ENCODE data around the gene STMN3. TPM values are rescaled to one million over a fixed set of nuclear protein-coding genes. Genes with fewer than 3 reads are reported as not detected.

The STMN3 gene
- total and polyA plus RNA-seq, 2 donors from 2014 or later: 20.6 to 84.9 TPM

DNA sequence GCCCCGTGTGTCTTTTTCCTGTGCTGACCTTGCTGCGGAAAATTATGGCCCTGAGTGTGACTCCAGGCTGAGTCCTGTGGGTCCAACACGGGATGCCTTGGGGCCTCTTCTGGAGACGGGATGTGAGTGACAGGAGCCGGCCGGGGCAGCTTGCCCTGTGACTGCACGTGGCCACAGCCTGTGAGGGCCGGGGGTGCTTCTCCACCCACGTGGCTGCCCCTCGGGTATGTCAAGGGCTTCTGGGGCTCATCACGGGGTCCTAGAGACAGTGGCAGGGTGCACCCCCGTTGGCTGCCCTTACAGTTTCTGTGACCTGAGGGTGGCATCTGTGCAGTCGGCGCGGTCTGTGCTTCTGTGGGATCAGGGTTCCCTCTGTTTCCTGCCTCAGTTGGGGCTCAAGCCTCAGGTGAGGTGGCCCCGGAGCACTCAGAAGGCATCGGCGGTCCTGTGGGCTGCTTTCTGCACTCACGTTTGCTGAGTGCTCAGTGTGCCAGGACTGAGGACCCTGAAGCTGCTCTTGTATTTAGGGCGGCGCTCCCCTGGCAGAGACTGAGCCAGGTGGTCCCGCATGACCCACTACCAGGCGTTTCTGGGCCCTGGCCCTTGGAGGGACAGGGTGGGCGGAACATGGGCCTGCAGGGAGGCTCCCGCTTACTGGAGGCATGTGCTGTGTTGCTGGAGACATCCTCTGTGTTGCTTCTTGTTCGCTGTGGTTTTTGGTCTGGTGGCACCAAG is 10.3 kb upstream of the STMN3 start:
- intact Hi-C loops (cut with DNase I): no loop called here
- no peak for DNase-seq

DNA sequence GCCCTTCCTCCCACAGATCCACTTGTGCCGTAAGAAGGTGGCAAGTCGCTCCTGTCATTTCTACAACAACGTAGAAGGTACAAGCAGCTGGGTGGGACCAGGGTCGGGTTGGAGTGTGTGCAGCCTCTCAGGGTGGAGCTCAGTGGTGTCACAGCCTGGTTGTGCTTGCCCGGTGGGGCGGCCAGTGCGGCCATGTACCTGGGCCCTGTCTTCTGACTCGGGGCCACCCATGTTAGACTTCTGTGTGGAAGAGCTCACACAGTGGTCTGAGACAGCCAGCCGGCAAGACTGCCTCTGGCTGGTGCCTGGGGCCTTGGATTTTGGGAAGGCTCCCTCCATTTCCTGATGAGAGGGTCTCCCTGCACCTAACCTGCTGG is 9.6 kb upstream of the STMN3 start:
- TF ChIP-seq, protein P1, sequence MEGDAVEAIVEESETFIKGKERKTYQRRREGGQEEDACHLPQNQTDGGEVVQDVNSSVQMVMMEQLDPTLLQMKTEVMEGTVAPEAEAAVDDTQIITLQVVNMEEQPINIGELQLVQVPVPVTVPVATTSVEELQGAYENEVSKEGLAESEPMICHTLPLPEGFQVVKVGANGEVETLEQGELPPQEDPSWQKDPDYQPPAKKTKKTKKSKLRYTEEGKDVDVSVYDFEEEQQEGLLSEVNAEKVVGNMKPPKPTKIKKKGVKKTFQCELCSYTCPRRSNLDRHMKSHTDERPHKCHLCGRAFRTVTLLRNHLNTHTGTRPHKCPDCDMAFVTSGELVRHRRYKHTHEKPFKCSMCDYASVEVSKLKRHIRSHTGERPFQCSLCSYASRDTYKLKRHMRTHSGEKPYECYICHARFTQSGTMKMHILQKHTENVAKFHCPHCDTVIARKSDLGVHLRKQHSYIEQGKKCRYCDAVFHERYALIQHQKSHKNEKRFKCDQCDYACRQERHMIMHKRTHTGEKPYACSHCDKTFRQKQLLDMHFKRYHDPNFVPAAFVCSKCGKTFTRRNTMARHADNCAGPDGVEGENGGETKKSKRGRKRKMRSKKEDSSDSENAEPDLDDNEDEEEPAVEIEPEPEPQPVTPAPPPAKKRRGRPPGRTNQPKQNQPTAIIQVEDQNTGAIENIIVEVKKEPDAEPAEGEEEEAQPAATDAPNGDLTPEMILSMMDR (IDR thresholded peaks at IDR 0.05; ENCODE audit: borderline replicate concordance, extremely low read depth, insufficient read depth): no peak
- H3K36me3 ChIP-seq (ENCODE audit: control insufficient read depth in 2 of 3, insufficient read depth in 3 of 3, low read length in 3 of 3): peaks cover 0 to 14% (median 11%) of the 10 kb centered on the region in 3 donors
- intact Hi-C loops (cut with DNase I): no loop called here

More for the DNA sequence above, 10.3 kb upstream of the STMN3 start:
- no peak for FAIRE-seq
- H3K4me1 ChIP-seq (ENCODE audit: control insufficient read depth in 2 of 3, insufficient read depth in 2 of 3, low read depth in 1 of 3, low read length in 3 of 3): peaks cover 0 to 8% (median 0%) of the 10 kb centered on the region in 3 donors
- TF ChIP-seq, protein P1 (IDR thresholded peaks at IDR 0.05; ENCODE audit: borderline replicate concordance, extremely low read depth, insufficient read depth): no peak
- peaks cover 0 to 14% (median 11%) of the 10 kb centered on the region in 3 donors for H3K36me3 ChIP-seq (ENCODE audit: control insufficient read depth in 2 of 3, insufficient read depth in 3 of 3, low read length in 3 of 3)
- H3K27ac ChIP-seq (ENCODE audit: low read depth in 2 of 2, low read length in 2 of 2): no peak overlapping the region
- no peaks in the 10 kb centered on the region for H3K27me3 ChIP-seq (ENCODE audit: control insufficient read depth, insufficient read depth, low read length)
- H3K9me3 ChIP-seq (ENCODE audit: control insufficient read depth in 2 of 3, insufficient read depth in 1 of 3, low read length in 3 of 3): no peaks in the 10 kb centered on the region
- H3K9ac ChIP-seq (ENCODE audit: low read length in 3 of 3): no peak overlapping the region
- no peak overlapping the region for H3K4me3 ChIP-seq (ENCODE audit: low read length in 3 of 3)

DNA sequence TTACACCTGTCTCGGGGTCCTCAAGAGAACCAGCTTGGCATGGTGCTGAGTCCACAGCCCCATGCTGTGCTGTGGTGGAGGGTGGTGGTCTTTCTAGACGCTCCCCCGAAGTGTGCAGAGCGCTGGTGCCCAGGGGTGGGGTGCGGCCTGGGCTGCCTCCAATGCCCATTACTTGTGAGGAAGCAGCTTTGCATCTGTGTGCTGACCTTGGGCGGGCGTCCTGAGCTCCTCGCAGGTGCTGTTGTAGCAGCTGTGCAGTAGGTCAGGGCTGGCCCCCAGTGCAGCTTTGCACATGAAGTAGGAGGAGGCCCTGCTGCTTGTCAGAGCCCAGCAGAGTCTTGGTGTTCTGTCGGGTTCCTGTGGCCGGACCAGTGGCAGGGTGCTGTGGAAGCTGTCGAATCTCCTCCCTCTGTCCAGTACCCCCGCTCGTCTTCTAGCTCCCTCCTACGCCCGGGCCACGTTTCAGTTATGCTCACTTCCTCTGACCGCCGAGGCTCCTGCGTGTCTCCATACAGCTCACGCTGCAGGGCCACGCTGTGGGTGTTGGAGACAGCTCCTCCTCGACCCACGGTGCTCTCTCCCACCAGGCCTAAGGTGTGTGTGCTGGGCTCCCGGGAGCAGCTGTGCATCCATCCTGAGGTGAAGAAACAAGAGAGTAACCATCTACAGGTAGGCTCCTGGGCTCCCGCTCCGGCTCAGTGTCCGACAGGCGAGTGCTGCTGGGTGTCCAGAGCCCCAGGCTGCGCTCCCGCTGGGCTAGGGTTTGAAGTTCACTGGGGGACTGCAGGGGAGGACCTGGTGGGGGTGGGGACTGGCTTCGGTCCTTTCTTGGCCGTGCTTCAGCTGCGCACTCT is 9.0 kb upstream of the STMN3 start:
- H3K27ac ChIP-seq (ENCODE audit: low read depth in 2 of 2, low read length in 2 of 2): no peak overlapping the region
- FAIRE-seq (no peak), DNase-seq (peak in 1 of 5 donors; percentile 69)
- H3K9ac ChIP-seq (ENCODE audit: low read length in 3 of 3): no peak overlapping the region
- intact Hi-C loops (cut with DNase I): no loop called here
- no peak overlapping the region for H3K4me3 ChIP-seq (ENCODE audit: low read length in 3 of 3)
- H3K36me3 ChIP-seq (ENCODE audit: control insufficient read depth in 2 of 3, insufficient read depth in 3 of 3, low read length in 3 of 3): peaks cover 0 to 11% (median 9%) of the 10 kb centered on the region in 3 donors
- no peaks in the 10 kb centered on the region for H3K9me3 ChIP-seq (ENCODE audit: control insufficient read depth in 2 of 3, insufficient read depth in 1 of 3, low read length in 3 of 3)
- peaks cover 0 to 13% (median 0%) of the 10 kb centered on the region in 3 donors for H3K4me1 ChIP-seq (ENCODE audit: control insufficient read depth in 2 of 3, insufficient read depth in 2 of 3, low read depth in 1 of 3, low read length in 3 of 3)
- H3K27me3 ChIP-seq (ENCODE audit: control insufficient read depth, insufficient read depth, low read length): no peaks in the 10 kb centered on the region
- TF ChIP-seq, protein P1 (IDR thresholded peaks at IDR 0.05; ENCODE audit: borderline replicate concordance, extremely low read depth, insufficient read depth): no peak

More for the DNA sequence above, 9.6 kb upstream of the STMN3 start:
- Histone ChIP-seq H3K9ac (ENCODE audit: low read length in 3 of 3) (no peak overlapping the region), H3K4me1 (ENCODE audit: control insufficient read depth in 2 of 3, insufficient read depth in 2 of 3, low read depth in 1 of 3, low read length in 3 of 3) (peaks cover 0 to 8% (median 0%) of the 10 kb centered on the region in 3 donors), H3K9me3 (ENCODE audit: control insufficient read depth in 2 of 3, insufficient read depth in 1 of 3, low read length in 3 of 3) (no peaks in the 10 kb centered on the region), H3K27me3 (ENCODE audit: control insufficient read depth, insufficient read depth, low read length) (no peaks in the 10 kb centered on the region), H3K4me3 (ENCODE audit: low read length in 3 of 3) (no peak overlapping the region), H3K27ac (ENCODE audit: low read depth in 2 of 2, low read length in 2 of 2) (no peak overlapping the region)
- no peak for FAIRE-seq
- no peak for DNase-seq

Measured in kidney (tissue), 14 donors.